Fibroblast of lung (primary cell): ENCODE measurements around the gene NSDHL. TPM values are rescaled to one million over a fixed set of nuclear protein-coding genes. Genes with fewer than 3 reads are reported as not detected.

ENCODE experiments used
- DNase-seq, 2 donors: peaks; one replicate each; pipeline versions ENCODE4 v3.0.0 to v3.0.0-alpha.2; 2010; ENCODE audit warnings: low read depth in 2 of 2
- H2AFZ ChIP-seq: 2 replicates; pipeline ENCODE4 v1.5.1; 2012; ENCODE audit warnings: low read length, control low read depth, inconsistent platforms
- H3K27ac ChIP-seq: 2 replicates; pipeline ENCODE4 v1.5.1; 2011; ENCODE audit warnings: low read length, control low read depth; ENCODE audit not compliant: insufficient read depth
- H3K27me3 ChIP-seq: 2 replicates; pipeline ENCODE4 v1.5.1; 2011; ENCODE audit warnings: mild to moderate bottlenecking, low read length; ENCODE audit not compliant: control insufficient read depth, insufficient read depth
- H3K36me3 ChIP-seq: 2 replicates; pipeline ENCODE4 v1.5.1; 2011; ENCODE audit warnings: low read length; ENCODE audit not compliant: control insufficient read depth, insufficient read depth
- H3K4me1 ChIP-seq: 2 replicates; pipeline ENCODE4 v1.5.1; 2011; ENCODE audit warnings: low read length; ENCODE audit not compliant: control insufficient read depth, insufficient read depth; ENCODE audit errors: extremely low read depth
- H3K4me2 ChIP-seq: 2 replicates; pipeline ENCODE4 v1.5.1; 2011; ENCODE audit warnings: low read length, control low read depth; ENCODE audit not compliant: insufficient read depth; ENCODE audit errors: extremely low read depth
- H3K4me3 ChIP-seq, 4 experiments: fragments of 200-600 bp in 1 of 4; sonication (generic) in 1 of 4; replicated peaks in 1 of 4; 2 replicates each; pipeline ENCODE4 v1.5.1; 2011 to 2016; ENCODE audit warnings: low read length in 4 of 4, low read depth in 3 of 4, mild to moderate bottlenecking in 3 of 4, control low read depth in 2 of 4, inconsistent platforms in 1 of 4, mixed read lengths in 1 of 4; ENCODE audit not compliant: insufficient read depth in 1 of 4; ENCODE audit errors: control extremely low read depth in 1 of 4
- H3K79me2 ChIP-seq: 2 replicates; pipeline ENCODE4 v1.5.1; 2012; ENCODE audit warnings: mild to moderate bottlenecking, low read length, inconsistent platforms; ENCODE audit not compliant: control insufficient read depth, insufficient read depth
- H3K9ac ChIP-seq: 2 replicates; pipeline ENCODE4 v1.5.1; 2011; ENCODE audit warnings: mild to moderate bottlenecking, low read length, control low read depth; ENCODE audit not compliant: insufficient read depth
- H3K9me3 ChIP-seq: 2 replicates; pipeline ENCODE4 v1.5.1; 2012; ENCODE audit warnings: low read depth, low read length; ENCODE audit not compliant: control insufficient read depth, insufficient read depth
- H4K20me1 ChIP-seq: 2 replicates; pipeline ENCODE4 v1.5.1; 2011; ENCODE audit warnings: low read length; ENCODE audit not compliant: control insufficient read depth, insufficient read depth; ENCODE audit errors: extremely low read depth
- CTCF ChIP-seq, 2 donors: IDR thresholded peaks in 1 of 2; conservative IDR thresholded peaks in 1 of 2; 1 replicate in 1 of 2; 2 replicates in 1 of 2; pipeline ENCODE4 v1.5.1; 2011 to 2012; ENCODE audit warnings: low read length in 2 of 2, control low read depth in 1 of 2, inconsistent platforms in 1 of 2, low read depth in 1 of 2, mild to moderate bottlenecking in 1 of 2
- EZH2 ChIP-seq: IDR thresholded peaks from 2 replicates; pipeline ENCODE4 v1.5.1; 2012; ENCODE audit warnings: low read length, control low read depth, mild to moderate bottlenecking; ENCODE audit errors: missing control alignments
- polyA plus RNA-seq, 2 donors: library from polyadenylated mRNA; depleted of rRNA in 1 of 2; stranded (reverse) in 1 of 2; unstranded in 1 of 2; fragments of >200 nt; gene quantifications; 2 replicates each; pipeline ENCODE4 v1.2.1, GENCODE V29; 2011 to 2012; ENCODE audit warnings: missing spikeins in 1 of 2
- total RNA-seq: library from RNA; depleted of rRNA; stranded (reverse); fragments of >200 nt; gene quantifications from 2 replicates; pipeline ENCODE4 v1.2.1, GENCODE V29; 2014

NSDHL gene
- total and polyA plus RNA-seq, 2 donors (not counting 1 experiment from before 2014, with no cell fraction given): 32.2 to 43.5 TPM

GRCh38 chrX:152884171-152884570 is 53.3 kb downstream of the NSDHL start:
- H3K36me3 ChIP-seq: no peaks in the 10 kb centered on the region
- DNase-seq: no peak
- no peaks in the 10 kb centered on the region for H3K27me3 ChIP-seq
- H3K4me2 ChIP-seq: no peak overlapping the region
- no peak overlapping the region for H3K4me3 ChIP-seq
- H3K9me3 ChIP-seq: no peaks in the 10 kb centered on the region
- no peak overlapping the region for H3K27ac ChIP-seq
- H2AFZ ChIP-seq: no peak overlapping the region
- no peaks in the 10 kb centered on the region for H3K79me2 ChIP-seq
- no peak for TF ChIP-seq CTCF (conservative IDR thresholded peaks at IDR 0.05 in 1 of 2, IDR thresholded peaks at IDR 0.05 in 1 of 2; ENCODE audit: low read depth in 1 of 2, low read length in 2 of 2)
- TF ChIP-seq EZH2: no peak
- no peaks in the 10 kb centered on the region for H4K20me1 ChIP-seq
- H3K9ac ChIP-seq: no peak overlapping the region
- H3K4me1 ChIP-seq: no peaks in the 10 kb centered on the region

GRCh38 chrX:152886716-152887115 is 55.9 kb downstream of the NSDHL start:
- Histone ChIP-seq H3K27ac (no peak overlapping the region), H3K36me3 (no peaks in the 10 kb centered on the region), H3K4me3 (no peak overlapping the region), H3K79me2 (no peaks in the 10 kb centered on the region), H3K9me3 (no peaks in the 10 kb centered on the region), H2AFZ (no peak overlapping the region), H3K27me3 (peaks cover 2% of the 10 kb centered on the region), H3K4me2 (no peak overlapping the region), H3K4me1 (no peaks in the 10 kb centered on the region), H4K20me1 (no peaks in the 10 kb centered on the region), H3K9ac (no peak overlapping the region)
- no peak for DNase-seq
- no peak for TF ChIP-seq CTCF (conservative IDR thresholded peaks at IDR 0.05 in 1 of 2, IDR thresholded peaks at IDR 0.05 in 1 of 2; ENCODE audit: low read depth in 1 of 2, low read length in 2 of 2)
- no peak for TF ChIP-seq EZH2

GRCh38 chrX:152892499-152892898 is 61.6 kb downstream of the NSDHL start:
- Histone ChIP-seq H3K9me3 (no peaks in the 10 kb centered on the region), H3K9ac (no peak overlapping the region), H3K79me2 (no peaks in the 10 kb centered on the region), H3K4me1 (peaks cover 2% of the 10 kb centered on the region), H3K36me3 (no peaks in the 10 kb centered on the region), H2AFZ (no peak overlapping the region), H3K4me3 (no peak overlapping the region), H4K20me1 (no peaks in the 10 kb centered on the region), H3K27me3 (peaks cover 2% of the 10 kb centered on the region), H3K27ac (no peak overlapping the region), H3K4me2 (no peak overlapping the region)
- no peak for DNase-seq
- TF ChIP-seq EZH2: no peak
- no peak for TF ChIP-seq CTCF (conservative IDR thresholded peaks at IDR 0.05 in 1 of 2, IDR thresholded peaks at IDR 0.05 in 1 of 2; ENCODE audit: low read depth in 1 of 2, low read length in 2 of 2)
